Upper lobe of left lung (tissue), 4 donors: Measurements from ENCODE around the gene PXMP4.

ENCODE experiments used
- CTCF ChIP-seq, 6 experiments: fragments of 450-650 bp in 4 of 6; fragments of 200-600 bp in 2 of 6; sonication (generic) in 2 of 6; IDR thresholded peaks; one replicate each; pipeline ENCODE4 v1.5.1; 2016 to 2019; ENCODE audit warnings: antibody characterized with exemption in 6 of 6
- POLR2A ChIP-seq, 4 donors: fragments of 450-650 bp; IDR thresholded peaks; one replicate each; pipeline ENCODE4 v1.5.1; 2016 to 2017; ENCODE audit warnings: antibody characterized with exemption in 4 of 4, mild to moderate bottlenecking in 2 of 4

GRCh38 chr20:33684533-33685327 is 35.4 kb downstream of the PXMP4 start:
- TF ChIP-seq CTCF (IDR thresholded peaks at IDR 0.05) (no peak), POLR2A (IDR thresholded peaks at IDR 0.05) (no peak)
